Endothelial cell of coronary artery (primary cell): ENCODE measurements around the gene HLF. TPM values are rescaled to one million over a fixed set of nuclear protein-coding genes. Genes with fewer than 3 reads are reported as not detected.

Experiments
- total RNA-seq: library from RNA; depleted of rRNA; stranded (reverse); fragments of >200 nt; gene quantifications from 2 replicates; pipeline ENCODE4 v1.2.3, GENCODE V29; 2014

Gene HLF, protein sequence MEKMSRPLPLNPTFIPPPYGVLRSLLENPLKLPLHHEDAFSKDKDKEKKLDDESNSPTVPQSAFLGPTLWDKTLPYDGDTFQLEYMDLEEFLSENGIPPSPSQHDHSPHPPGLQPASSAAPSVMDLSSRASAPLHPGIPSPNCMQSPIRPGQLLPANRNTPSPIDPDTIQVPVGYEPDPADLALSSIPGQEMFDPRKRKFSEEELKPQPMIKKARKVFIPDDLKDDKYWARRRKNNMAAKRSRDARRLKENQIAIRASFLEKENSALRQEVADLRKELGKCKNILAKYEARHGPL
- 0.18 TPM in 1 of 2 replicates, not detected in the other for total RNA-seq

DNA sequence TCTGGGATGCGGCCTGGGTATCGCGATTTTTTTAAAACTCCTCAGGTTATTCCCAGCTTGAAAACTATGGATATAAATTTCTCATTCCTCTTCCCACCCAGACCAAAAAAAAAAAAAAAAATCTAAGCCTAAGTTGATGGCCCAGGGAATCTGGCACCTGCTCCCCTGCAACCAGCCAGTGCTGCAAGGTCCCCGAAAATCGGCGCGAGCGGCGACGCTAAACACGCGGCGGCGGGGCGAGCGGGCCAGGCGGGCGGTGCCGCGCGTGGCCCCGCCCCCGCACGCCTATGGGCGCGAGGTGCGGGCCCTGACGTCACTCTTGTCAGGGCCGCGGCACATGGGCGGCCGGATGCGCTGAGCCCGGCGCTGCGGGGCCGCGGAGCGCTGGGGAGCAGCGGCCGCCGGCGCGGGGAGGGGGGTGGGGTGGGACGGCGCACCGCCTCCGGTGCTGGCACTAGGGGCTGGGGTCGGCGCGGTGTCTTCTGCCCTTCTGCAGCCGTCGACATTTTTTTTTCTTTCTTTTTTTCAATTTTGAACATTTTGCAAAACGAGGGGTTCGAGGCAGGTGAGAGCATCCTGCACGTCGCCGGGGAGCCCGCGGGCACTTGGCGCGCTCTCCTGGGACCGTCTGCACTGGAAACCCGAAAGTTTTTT lies at the start of gene HLF:
Gene HLF (plus strand): TSS at position 316 of the 654 bp plus-strand sequence. CDS start 525 bp downstream, outside the sequence.

Other genes with a start within 250 kb of the HLF start
- gene MMD, start 156.9 kb downstream of the HLF start, total RNA-seq, result 8.4 and 8.5 TPM in 2 replicates
- not detected in 2 replicates for gene SMIM36, start 246.5 kb downstream of the HLF start, total RNA-seq